ENCODE measurements around the gene TXNDC2. TPM values are rescaled to one million over a fixed set of nuclear protein-coding genes. Genes with fewer than 3 reads are reported as not detected.

Gene TXNDC2
- total and polyA plus RNA-seq, 2 experiments from 2014 or later: not detected

GRCh38 chr18:9915291-9916076 is 29.7 kb downstream of the TXNDC2 start:
- no peaks in the 10 kb centered on the region for H3K27me3 ChIP-seq
- peak overlapping the region; percentile 95 for H3K27ac ChIP-seq
- no peaks in the 10 kb centered on the region for H3K36me3 ChIP-seq
- H3K4me3 ChIP-seq: peak overlapping the region; percentile 75
- TF ChIP-seq, protein P1, sequence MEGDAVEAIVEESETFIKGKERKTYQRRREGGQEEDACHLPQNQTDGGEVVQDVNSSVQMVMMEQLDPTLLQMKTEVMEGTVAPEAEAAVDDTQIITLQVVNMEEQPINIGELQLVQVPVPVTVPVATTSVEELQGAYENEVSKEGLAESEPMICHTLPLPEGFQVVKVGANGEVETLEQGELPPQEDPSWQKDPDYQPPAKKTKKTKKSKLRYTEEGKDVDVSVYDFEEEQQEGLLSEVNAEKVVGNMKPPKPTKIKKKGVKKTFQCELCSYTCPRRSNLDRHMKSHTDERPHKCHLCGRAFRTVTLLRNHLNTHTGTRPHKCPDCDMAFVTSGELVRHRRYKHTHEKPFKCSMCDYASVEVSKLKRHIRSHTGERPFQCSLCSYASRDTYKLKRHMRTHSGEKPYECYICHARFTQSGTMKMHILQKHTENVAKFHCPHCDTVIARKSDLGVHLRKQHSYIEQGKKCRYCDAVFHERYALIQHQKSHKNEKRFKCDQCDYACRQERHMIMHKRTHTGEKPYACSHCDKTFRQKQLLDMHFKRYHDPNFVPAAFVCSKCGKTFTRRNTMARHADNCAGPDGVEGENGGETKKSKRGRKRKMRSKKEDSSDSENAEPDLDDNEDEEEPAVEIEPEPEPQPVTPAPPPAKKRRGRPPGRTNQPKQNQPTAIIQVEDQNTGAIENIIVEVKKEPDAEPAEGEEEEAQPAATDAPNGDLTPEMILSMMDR (IDR thresholded peaks at IDR 0.05; ENCODE audit: low read depth, low read length): no peak
- H3K4me1 ChIP-seq (ENCODE audit: low read depth): peaks cover 28% of the 10 kb centered on the region
- no peak for DNase-seq (ENCODE audit: low read depth in 1 of 2, low spot score in 1 of 2)
- H3K9me3 ChIP-seq (ENCODE audit: low read depth): no peaks in the 10 kb centered on the region

GRCh38 chr18:9916077-9916639 is 30.4 kb downstream of the TXNDC2 start:
- Histone ChIP-seq H3K36me3 (no peaks in the 10 kb centered on the region), H3K9me3 (ENCODE audit: low read depth) (no peaks in the 10 kb centered on the region), H3K27ac (no peak overlapping the region), H3K4me3 (peak overlapping the region; percentile 75), H3K4me1 (ENCODE audit: low read depth) (peaks cover 34% of the 10 kb centered on the region), H3K27me3 (no peaks in the 10 kb centered on the region)
- peak in 1 of 2 donors; percentile 33 for DNase-seq (ENCODE audit: low read depth in 1 of 2, low spot score in 1 of 2)
- TF ChIP-seq, protein P1 (IDR thresholded peaks at IDR 0.05; ENCODE audit: low read depth, low read length): no peak

DNA sequence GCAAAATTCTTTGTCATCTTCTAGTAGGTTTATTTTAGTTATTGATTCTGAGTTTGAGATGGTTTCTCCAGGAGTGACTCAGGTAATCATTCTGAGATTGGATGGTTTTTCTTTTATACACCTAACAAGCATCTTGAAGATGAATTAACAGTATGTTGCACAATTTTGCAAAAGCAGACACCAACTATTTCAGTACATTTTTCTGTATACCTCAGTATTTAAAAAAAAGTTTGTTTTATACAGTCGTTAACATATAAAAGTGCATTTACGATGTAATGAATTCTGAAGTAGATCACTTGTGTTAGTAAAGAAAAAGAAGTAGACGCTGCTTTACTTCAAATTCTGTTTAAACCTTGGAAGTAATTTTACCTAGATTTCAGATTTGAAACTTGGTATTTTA is 31.0 kb downstream of the TXNDC2 start:
- H3K36me3 ChIP-seq: no peaks in the 10 kb centered on the region
- TF ChIP-seq, protein P1 (IDR thresholded peaks at IDR 0.05; ENCODE audit: low read depth, low read length): no peak
- H3K4me3 ChIP-seq: no peak overlapping the region
- no peak for DNase-seq (ENCODE audit: low read depth in 1 of 2, low spot score in 1 of 2)
- H3K27me3 ChIP-seq: no peaks in the 10 kb centered on the region
- peaks cover 38% of the 10 kb centered on the region for H3K4me1 ChIP-seq (ENCODE audit: low read depth)
- no peak overlapping the region for H3K27ac ChIP-seq
- no peaks in the 10 kb centered on the region for H3K9me3 ChIP-seq (ENCODE audit: low read depth)

DNA sequence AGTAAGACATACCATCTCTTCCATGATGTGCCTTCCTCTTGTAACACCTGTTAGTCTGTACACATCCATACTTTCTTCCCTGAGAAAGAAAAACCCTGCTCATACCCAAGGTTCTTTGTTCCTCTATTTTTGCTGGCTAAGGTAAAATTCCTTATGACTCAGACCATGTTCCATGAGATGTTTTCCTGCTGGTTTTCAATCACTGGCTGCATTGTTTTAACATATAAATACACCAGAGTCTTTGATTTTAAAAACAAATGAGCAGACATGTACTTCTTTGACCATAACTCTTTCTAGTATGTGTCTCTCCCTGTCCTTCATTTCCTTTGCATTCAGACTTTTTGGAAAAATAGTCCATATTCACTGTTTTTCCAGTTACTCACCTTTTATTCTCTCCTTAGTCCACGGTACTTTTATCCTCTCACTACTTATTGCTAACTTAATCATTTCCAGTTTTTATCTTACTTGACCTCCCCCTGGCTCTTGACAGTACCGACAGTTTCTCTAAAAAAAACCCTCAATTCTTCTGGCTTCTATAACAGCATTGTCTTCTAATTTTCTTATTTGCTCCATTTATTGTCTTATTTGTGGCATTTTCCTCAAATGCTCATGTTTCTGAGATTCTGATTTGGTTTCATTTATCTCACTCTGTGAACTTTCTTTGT is 32.4 kb downstream of the TXNDC2 start:
- no peaks in the 10 kb centered on the region for H3K9me3 ChIP-seq (ENCODE audit: low read depth)

DNA sequence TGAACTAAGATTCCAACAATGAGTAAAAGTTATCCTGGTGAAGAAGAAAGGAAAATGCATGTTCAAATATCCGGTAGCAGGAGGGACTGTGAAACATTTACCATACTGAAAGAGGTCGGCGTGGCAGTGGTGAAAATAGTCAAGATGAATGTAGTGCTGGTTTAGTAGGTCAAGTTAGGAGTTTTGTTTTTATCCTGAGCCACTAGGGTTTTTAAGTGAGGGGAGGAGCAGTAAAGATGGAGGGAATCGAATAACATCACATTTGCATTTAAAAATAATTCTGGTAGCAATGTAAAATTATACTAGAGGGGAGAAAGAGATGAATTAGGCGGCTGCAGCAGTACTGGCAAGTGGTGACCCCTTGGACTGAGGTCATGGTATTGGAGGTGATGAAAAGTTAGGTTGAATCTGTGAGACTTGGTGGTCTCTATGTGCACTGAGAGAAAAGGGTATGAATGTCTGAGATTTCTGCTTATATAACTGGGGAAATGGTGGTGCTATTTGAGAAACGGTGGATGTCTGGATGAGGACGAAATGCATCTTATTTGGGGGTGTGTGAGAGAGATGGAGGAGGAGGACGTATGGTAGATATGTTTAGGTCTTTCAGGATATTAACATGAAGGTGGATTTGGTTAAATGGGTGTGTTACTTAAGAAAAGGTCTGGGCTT is 33.9 kb downstream of the TXNDC2 start:
- H3K4me1 ChIP-seq (ENCODE audit: low read depth): peaks cover 46% of the 10 kb centered on the region
- no peak overlapping the region for H3K4me3 ChIP-seq
- no peaks in the 10 kb centered on the region for H3K36me3 ChIP-seq
- H3K27me3 ChIP-seq: no peaks in the 10 kb centered on the region
- no peaks in the 10 kb centered on the region for H3K9me3 ChIP-seq (ENCODE audit: low read depth)
- DNase-seq (ENCODE audit: low read depth in 1 of 2, low spot score in 1 of 2): no peak
- no peak overlapping the region for H3K27ac ChIP-seq
- TF ChIP-seq, protein P1 (IDR thresholded peaks at IDR 0.05; ENCODE audit: low read depth, low read length): no peak

More for the DNA sequence above, 32.4 kb downstream of the TXNDC2 start:
- TF ChIP-seq, protein P1 (IDR thresholded peaks at IDR 0.05; ENCODE audit: low read depth, low read length): no peak
- peak in 1 of 2 donors; percentile 42 for DNase-seq (ENCODE audit: low read depth in 1 of 2, low spot score in 1 of 2)
- no peak overlapping the region for H3K4me3 ChIP-seq
- H3K36me3 ChIP-seq: no peaks in the 10 kb centered on the region
- H3K4me1 ChIP-seq (ENCODE audit: low read depth): peaks cover 46% of the 10 kb centered on the region
- no peak overlapping the region for H3K27ac ChIP-seq
- H3K27me3 ChIP-seq: no peaks in the 10 kb centered on the region

Data from cardiac muscle cell (in vitro differentiated cells and primary cell).